Cardiac muscle cell (in vitro differentiated cells and primary cell): ENCODE data around the gene WDFY4. TPM values are rescaled to one million over a fixed set of nuclear protein-coding genes. Genes with fewer than 3 reads are reported as not detected.

Experiments used
- DNase-seq, 2 donors: peaks; one replicate each; pipeline versions ENCODE4 v3.0.0 to v3.0.0-alpha.2; 2010 to 2017; ENCODE audit warnings: low read depth in 1 of 2, low spot score in 1 of 2
- H3K27ac ChIP-seq: fragments of 200-600 bp; sonication (generic); 2 replicates; pipeline ENCODE4 v1.5.1; 2016
- H3K27me3 ChIP-seq: fragments of 200-600 bp; sonication (generic); 2 replicates; pipeline ENCODE4 v1.6.0; 2016; ENCODE audit warnings: control low read depth
- H3K36me3 ChIP-seq: fragments of 200-600 bp; sonication (generic); 2 replicates; pipeline ENCODE4 v1.5.1; 2016; ENCODE audit warnings: control low read depth
- H3K4me1 ChIP-seq: fragments of 200-600 bp; sonication (generic); 2 replicates; pipeline ENCODE4 v1.8.1; 2017; ENCODE audit warnings: low read depth, mild to moderate bottlenecking, mixed run types
- H3K4me3 ChIP-seq: fragments of 200-600 bp; sonication (generic); 2 replicates; pipeline ENCODE4 v1.5.1; 2016; ENCODE audit warnings: mild to moderate bottlenecking
- H3K9me3 ChIP-seq: fragments of 200-600 bp; sonication (generic); 2 replicates; pipeline ENCODE4 v1.5.1; 2017; ENCODE audit warnings: low read depth, mild to moderate bottlenecking, control low read depth
- CTCF ChIP-seq: IDR thresholded peaks from 2 replicates; pipeline ENCODE4 v1.5.1; 2012; ENCODE audit warnings: low read depth, mild to moderate bottlenecking, low read length
- polyA plus RNA-seq: library from polyadenylated mRNA; unstranded; fragments of >200 nt; fragmentation: Nextera tagmentation; extraction: Ambion mirVana; gene quantifications from 2 replicates; pipeline ENCODE4 v1.2.1, GENCODE V29; 2016
- total RNA-seq: library from RNA; depleted of rRNA; stranded (reverse); fragments of >200 nt; gene quantifications from 2 replicates; pipeline ENCODE4 v1.2.3, GENCODE V29; 2016

Gene WDFY4
- total and polyA plus RNA-seq, 2 experiments from 2014 or later, result not detected

GRCh38 chr10:48710647-48711275, 26.1 kb downstream of the WDFY4 start:
- TF ChIP-seq CTCF, result no peak
- Histone ChIP-seq H3K9me3 (no peaks in the 10 kb centered on the region), H3K4me3 (no peak overlapping the region), H3K27me3 (no peaks in the 10 kb centered on the region), H3K4me1 (peaks cover 16% of the 10 kb centered on the region), H3K27ac (peak overlapping the region; percentile 13), H3K36me3 (no peaks in the 10 kb centered on the region)
- peak in 1 of 2 donors; percentile 53 for DNase-seq

DNA sequence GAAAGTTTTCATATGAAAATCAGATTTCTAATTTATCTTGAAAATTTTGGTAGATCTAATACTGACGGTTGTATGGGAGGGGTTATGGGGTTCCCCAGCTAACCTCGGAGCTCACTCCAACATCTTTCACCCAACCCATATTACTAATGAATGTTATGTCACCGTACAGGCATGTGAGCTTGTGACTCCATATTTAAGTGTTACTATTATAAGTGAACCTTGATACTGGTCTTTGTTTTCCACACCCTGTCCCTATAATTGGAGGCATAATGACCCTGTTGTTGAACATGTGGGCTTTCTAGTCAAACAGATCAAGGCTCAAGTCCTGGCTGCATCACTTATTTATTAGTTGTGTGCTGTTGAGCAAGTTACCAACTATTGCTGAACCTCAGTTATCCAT, 27.2 kb downstream of the WDFY4 start:
- no peaks in the 10 kb centered on the region for H3K9me3 ChIP-seq
- no peak for TF ChIP-seq CTCF
- no peaks in the 10 kb centered on the region for H3K27me3 ChIP-seq
- H3K36me3 ChIP-seq, result no peaks in the 10 kb centered on the region
- H3K4me1 ChIP-seq, result peaks cover 16% of the 10 kb centered on the region
- DNase-seq, result no peak
- H3K27ac ChIP-seq, result no peak overlapping the region
- H3K4me3 ChIP-seq, result no peak overlapping the region

DNA sequence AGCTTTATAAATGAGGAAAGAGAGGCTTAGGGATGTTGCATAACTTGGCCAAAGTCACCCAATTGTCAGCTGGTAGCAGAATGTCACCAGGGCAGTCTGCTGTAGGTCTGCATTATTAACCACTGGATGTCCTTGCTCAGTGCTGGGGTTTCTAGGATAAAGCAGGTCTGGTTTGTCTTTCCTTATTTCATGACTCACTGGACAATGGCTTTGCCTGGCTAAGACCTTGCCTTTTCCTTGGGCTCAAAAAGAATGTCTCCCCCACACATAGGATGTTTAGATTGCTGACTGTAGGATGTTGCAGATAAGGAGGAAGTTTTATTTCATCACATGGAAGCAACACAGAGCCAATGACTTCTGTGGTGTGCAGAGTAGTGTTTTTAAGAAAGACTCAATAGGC, 29.4 kb downstream of the WDFY4 start:
- H3K9me3 ChIP-seq, result no peaks in the 10 kb centered on the region
- no peaks in the 10 kb centered on the region for H3K36me3 ChIP-seq
- no peak overlapping the region for H3K27ac ChIP-seq
- no peak overlapping the region for H3K4me3 ChIP-seq
- no peak for TF ChIP-seq CTCF
- H3K27me3 ChIP-seq, result no peaks in the 10 kb centered on the region
- H3K4me1 ChIP-seq, result peaks cover 7% of the 10 kb centered on the region
- DNase-seq, result peak in 1 of 2 donors; percentile 40

DNA sequence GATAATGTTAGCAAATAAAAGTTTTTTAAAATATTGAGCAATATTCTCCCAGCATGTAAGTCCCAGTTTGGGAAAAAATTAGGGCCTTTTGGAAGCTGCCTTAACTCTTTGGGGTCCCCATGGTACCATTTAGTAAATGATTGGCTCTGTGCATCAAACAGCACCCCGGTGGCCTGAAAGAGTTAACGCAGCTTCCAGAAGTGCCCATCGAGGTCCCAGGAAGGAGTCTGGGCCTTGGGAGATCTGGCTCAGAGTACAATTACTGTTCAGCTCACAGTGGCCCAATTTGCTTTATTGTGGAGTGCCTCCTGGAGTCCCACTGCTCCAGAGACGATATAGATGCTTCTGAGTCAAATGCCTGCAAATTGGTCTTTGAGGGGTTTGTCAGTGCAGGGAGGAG, 31.7 kb downstream of the WDFY4 start:
- no peaks in the 10 kb centered on the region for H3K4me1 ChIP-seq
- no peak overlapping the region for H3K4me3 ChIP-seq
- H3K9me3 ChIP-seq, result no peaks in the 10 kb centered on the region
- no peaks in the 10 kb centered on the region for H3K36me3 ChIP-seq
- no peaks in the 10 kb centered on the region for H3K27me3 ChIP-seq
- H3K27ac ChIP-seq, result no peak overlapping the region
- DNase-seq, result no peak
- TF ChIP-seq CTCF, result no peak

GRCh38 chr10:48720611-48721010, 35.9 kb downstream of the WDFY4 start:
- no peak for DNase-seq
- no peak for TF ChIP-seq CTCF
- H3K27me3 ChIP-seq, result no peaks in the 10 kb centered on the region
- H3K36me3 ChIP-seq, result no peaks in the 10 kb centered on the region
- no peak overlapping the region for H3K4me3 ChIP-seq
- no peak overlapping the region for H3K27ac ChIP-seq
- H3K9me3 ChIP-seq, result no peaks in the 10 kb centered on the region
- H3K4me1 ChIP-seq, result no peaks in the 10 kb centered on the region
